HG02981 (cell line): ENCODE measurements around the gene OPA3.

Source experiments
- ATAC-seq: cut with Tn5 transposase; IDR thresholded peaks from one replicate; pipeline ENCODE4 v1.9.1; 2021; ENCODE audit warnings: mild to moderate bottlenecking, moderate library complexity; ENCODE audit not compliant: unreplicated experiment

OPA3 gene

GRCh38 chr19:45484273-45484945 is 100.2 kb downstream of the OPA3 start:
- ATAC-seq, result no peak

DNA sequence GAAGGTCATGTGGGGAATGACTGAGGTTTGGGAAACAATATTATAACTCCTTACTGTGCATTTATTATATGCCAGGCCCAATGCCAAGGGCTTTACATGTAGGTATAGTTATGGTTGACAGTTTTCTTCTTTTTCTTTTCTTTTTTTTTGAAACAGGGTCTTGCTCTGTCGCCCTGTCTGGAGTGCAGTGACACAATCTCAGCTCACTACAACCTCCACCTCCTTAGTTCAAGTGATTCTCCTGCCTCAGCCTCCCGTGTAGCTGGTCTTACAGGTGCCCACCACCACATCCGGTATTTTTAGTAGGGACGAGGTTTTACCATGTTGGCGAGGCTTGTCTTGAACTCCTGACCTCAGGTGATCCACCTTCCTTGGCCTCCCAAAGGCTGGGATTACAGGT is 101.6 kb downstream of the OPA3 start:
- ATAC-seq, result no peak

GRCh38 chr19:45478454-45479238 is 106.0 kb downstream of the OPA3 start:
- ATAC-seq, result peak; percentile 69

- no peak for ATAC-seq
Observed at GRCh38 chr19:45477713-45478453, 106.7 kb downstream of the OPA3 start.
